Activated CD4-positive, alpha-beta T cell treated with anti-CD3 and anti-CD28 coated beads, Interleukin-2, amount 10 ng/mL, durations not matched to agents 24 days and 14 days (primary cell): ENCODE results near the gene GCN1. TPM values are rescaled to one million over a fixed set of nuclear protein-coding genes. Genes with fewer than 3 reads are reported as not detected.

ENCODE experiments used
- DNase-seq: peaks from one replicate; pipeline ENCODE4 v3.0.0; 2022
- H3K27ac Mint-ChIP-seq: one replicate; pipeline ENCODE4 v1.8.0; 2022; ENCODE audit warnings: mild to moderate bottlenecking, mixed read lengths
- H3K27me3 Mint-ChIP-seq: one replicate; pipeline ENCODE4 v1.8.0; 2022; ENCODE audit warnings: mixed read lengths
- H3K36me3 Mint-ChIP-seq: one replicate; pipeline ENCODE4 v1.8.0; 2022; ENCODE audit warnings: low read depth, mild to moderate bottlenecking, mixed read lengths
- H3K4me1 Mint-ChIP-seq: one replicate; pipeline ENCODE4 v1.8.0; 2021; ENCODE audit warnings: mixed read lengths
- H3K4me3 Mint-ChIP-seq: one replicate; pipeline ENCODE4 v1.8.0; 2022; ENCODE audit warnings: mild to moderate bottlenecking, moderate library complexity, mixed read lengths
- H3K9me3 Mint-ChIP-seq: one replicate; pipeline ENCODE4 v1.8.0; 2021; ENCODE audit warnings: mixed read lengths
- intact Hi-C: fragments of 100-400 bp; cut with micrococcal nuclease; formaldehyde crosslinking; loops from one replicate; pipeline ENCODE4 v1.15.1; 2023
- total RNA-seq: library from RNA; stranded (reverse); gene quantifications from 2 replicates; pipeline ENCODE4 v1.2.3, GENCODE V29; 2022

The GCN1 gene
- total RNA-seq, 1 donor from 2014 or later = 169 TPM

DNA sequence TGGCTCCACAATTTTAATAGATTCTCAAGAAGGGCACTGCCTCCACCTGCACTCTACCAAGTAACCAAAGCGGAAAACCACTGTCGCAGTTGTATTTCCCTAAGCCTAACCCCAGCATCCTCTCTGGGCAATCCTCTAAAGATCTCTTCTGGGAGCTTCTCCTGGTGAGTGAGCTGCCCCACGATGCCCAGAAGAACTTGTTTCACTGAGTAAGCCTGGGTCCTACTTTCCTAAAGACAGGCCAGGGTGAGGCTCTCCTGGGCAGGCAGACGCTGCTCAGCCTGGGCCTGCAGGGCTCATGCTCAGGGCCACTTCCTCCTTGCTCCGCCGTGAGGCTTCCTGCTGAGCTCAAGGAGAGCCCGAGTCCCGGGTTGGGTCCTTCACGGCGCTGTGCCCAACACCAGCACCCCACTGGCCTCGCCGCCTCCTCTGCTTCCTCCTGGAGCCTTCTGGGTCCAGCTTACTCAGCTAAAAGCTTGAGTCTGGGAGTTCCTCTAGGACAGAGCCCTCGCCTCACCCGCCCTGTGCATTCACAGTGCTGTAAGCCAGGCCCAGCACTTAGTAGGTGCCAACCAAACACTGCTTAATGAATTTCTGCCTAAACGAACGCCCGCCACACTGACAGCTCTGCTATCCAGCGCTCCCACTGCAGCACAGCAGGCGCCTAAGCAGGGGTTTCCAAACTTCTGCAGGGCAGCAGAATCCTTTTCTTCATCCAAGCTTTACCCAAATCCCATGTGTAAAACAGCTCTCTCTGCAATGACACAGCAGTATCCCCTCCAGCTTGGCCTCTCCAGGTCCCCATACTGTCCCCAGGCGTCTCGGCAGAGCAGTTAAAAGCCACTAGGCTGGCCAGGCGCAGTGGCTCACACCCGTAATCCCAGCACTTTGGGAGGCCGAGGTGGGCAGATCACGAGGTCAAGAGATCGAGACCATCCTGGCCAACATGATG is 83.7 kb downstream of the GCN1 start:
- Mint-ChIP-seq H3K4me1 (peaks cover 56% of the 10 kb centered on the region), H3K27me3 (no peaks in the 10 kb centered on the region), H3K36me3 (peaks cover 57% of the 10 kb centered on the region), H3K9me3 (no peaks in the 10 kb centered on the region), H3K4me3 (peak overlapping the region; percentile 74), H3K27ac (peak overlapping the region; percentile 89)
- peak; percentile 86 for DNase-seq
- intact Hi-C loops = loop anchor here (10.0 kb wide), 1 partner anchor 154 kb away; the partner anchor contains the start of gene PXN

DNA sequence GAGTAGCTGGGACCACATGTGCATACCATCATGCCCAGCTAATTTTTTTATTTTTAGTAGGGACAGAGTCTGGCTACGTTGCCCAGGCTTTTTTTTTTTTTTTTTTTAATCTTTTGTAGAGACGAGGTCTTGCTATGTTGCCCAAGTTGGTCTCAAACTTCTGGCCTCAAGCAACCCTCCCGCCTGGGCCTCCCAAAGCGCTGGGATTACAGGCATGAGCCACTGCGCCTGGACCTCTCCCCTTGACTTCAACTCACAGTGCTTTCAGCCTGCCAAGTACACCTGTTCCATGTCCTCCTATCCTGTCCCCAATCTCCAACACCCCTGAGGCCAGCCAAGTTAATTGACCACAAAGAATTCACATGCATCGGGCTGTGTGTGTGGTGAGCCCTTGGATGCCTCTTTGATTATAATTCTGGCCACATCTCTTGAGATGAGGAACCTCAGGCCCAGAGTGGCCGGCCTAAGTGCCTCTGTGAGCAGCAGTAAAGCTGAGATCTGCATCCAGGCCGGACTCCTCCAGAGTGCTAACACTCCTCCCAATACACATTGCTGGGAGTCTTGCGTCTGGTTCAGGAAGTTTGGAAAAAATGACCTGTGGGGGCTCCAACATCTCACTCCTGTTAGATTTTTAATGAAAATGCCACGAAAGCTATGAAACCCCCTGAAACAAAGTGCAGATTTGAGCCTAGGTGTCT is 84.8 kb downstream of the GCN1 start:
- Mint-ChIP-seq H3K4me3 (peak overlapping the region; percentile 12), H3K27ac (peak overlapping the region; percentile 89), H3K36me3 (peaks cover 54% of the 10 kb centered on the region), H3K27me3 (no peaks in the 10 kb centered on the region), H3K4me1 (peaks cover 47% of the 10 kb centered on the region), H3K9me3 (no peaks in the 10 kb centered on the region)
- intact Hi-C loops = loop anchor here (10.0 kb wide), 1 partner anchor 155 kb away; the partner anchor contains the start of gene PXN
- no peak for DNase-seq

DNA sequence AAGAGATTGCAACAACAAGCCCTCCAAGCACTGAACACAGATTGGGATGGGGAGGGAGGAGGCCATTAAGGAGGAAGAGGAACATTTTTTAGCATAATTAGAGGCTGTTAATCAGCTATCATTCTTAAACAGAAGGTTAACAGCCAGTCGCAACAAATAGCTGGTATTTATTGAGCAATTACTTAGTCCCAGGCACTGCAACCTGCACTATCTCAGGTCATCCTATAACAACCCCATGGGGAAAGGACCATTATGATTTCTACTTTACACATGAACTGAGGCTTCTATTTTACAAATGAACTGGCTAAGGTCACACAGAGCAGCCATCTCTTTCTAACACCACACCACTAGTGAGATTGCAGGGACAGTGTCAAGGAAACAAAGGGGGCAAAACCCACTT is 88.4 kb downstream of the GCN1 start:
- peaks cover 34% of the 10 kb centered on the region for H3K4me1 Mint-ChIP-seq
- H3K36me3 Mint-ChIP-seq = peaks cover 49% of the 10 kb centered on the region
- no peak overlapping the region for H3K4me3 Mint-ChIP-seq
- no peak overlapping the region for H3K27ac Mint-ChIP-seq
- intact Hi-C loops = no loop called here
- no peak for DNase-seq
- no peaks in the 10 kb centered on the region for H3K9me3 Mint-ChIP-seq
- no peaks in the 10 kb centered on the region for H3K27me3 Mint-ChIP-seq

DNA sequence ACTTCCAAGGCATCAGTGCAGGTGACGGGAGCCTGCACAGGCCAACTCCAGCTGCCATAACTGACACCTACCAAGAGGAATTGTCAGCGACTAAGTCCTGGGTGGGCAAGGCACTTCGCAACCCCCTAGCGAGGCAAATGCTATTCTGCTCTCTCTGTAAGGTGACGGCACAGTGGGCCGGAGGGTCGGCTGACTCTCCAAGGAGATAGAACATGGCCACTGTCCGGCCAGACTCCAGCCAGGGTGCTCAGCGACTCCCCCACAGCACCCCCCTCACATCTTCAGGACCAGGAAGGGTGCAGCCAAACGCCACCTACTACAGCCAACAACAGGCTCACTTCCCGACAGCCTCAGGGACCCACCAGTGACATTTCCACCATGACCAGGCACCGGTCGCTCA is 91.1 kb downstream of the GCN1 start:
- Mint-ChIP-seq H3K9me3 (no peaks in the 10 kb centered on the region), H3K4me1 (peaks cover 20% of the 10 kb centered on the region), H3K27ac (no peak overlapping the region), H3K36me3 (peaks cover 46% of the 10 kb centered on the region), H3K27me3 (no peaks in the 10 kb centered on the region), H3K4me3 (no peak overlapping the region)
- DNase-seq = no peak
- intact Hi-C loops = no loop called here

DNA sequence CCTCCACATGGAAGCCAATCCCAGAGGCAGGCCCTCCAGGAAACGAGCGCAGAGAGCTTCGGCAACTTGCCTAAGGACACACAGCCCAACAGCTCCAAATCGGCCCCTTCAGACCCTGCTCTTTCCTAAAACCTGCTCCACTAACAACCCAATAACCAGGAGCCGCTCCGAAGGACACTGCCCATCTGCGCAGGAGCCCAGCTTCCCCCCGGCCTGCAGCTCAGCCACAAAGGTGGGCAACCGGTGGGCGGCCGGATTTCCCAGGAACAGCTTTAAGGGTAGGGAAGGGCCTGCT is 91.5 kb downstream of the GCN1 start:
- no peaks in the 10 kb centered on the region for H3K27me3 Mint-ChIP-seq
- H3K36me3 Mint-ChIP-seq = peaks cover 46% of the 10 kb centered on the region
- no peak overlapping the region for H3K4me3 Mint-ChIP-seq
- peaks cover 20% of the 10 kb centered on the region for H3K4me1 Mint-ChIP-seq
- no peaks in the 10 kb centered on the region for H3K9me3 Mint-ChIP-seq
- no peak for DNase-seq
- no peak overlapping the region for H3K27ac Mint-ChIP-seq
- intact Hi-C loops = no loop called here

DNA sequence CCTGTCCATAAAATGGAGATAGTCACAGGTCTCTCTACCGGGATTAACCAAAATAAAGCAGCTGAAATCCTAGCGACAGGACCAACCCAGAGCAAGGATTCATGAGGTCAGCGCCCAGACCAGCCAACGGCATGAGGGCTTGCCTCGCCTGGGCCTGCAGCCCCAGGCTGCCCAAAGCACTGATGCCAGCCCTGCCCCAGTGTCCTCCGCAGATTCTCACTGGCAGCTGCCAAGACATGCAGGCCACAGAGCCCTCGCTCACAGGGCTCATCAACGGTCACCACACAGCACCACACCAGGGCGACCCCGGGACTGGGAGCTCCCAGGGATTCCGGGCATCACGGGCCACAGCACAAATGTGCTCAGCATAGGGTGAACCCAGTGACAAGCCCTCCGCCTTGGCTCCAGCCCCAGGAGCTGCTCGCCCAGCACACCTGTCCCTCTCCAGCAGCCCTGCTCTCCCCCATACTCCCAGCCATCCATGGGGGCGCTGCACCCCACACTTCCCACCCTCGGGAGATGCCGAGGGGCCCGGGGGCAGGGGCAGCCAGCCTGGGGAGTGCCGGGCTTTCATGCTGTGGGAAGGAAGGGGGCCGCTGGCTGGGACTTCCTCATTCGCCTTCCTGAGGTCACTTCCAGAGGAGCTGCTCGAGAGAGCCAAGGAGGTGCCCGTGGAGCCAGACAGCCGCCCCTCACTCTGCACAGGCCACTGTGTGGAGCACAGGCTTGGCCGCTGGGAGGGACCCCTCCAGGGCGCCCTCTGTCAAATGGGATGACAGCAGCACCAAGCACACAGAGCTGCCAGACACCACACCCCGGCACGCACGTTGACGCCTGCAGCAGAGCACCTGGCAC is 92.1 kb downstream of the GCN1 start:
- DNase-seq = no peak
- Mint-ChIP-seq H3K9me3 (no peaks in the 10 kb centered on the region), H3K27ac (peak overlapping the region; percentile 25), H3K27me3 (no peaks in the 10 kb centered on the region), H3K36me3 (peaks cover 46% of the 10 kb centered on the region), H3K4me3 (no peak overlapping the region), H3K4me1 (peaks cover 18% of the 10 kb centered on the region)
- intact Hi-C loops = no loop called here

DNA sequence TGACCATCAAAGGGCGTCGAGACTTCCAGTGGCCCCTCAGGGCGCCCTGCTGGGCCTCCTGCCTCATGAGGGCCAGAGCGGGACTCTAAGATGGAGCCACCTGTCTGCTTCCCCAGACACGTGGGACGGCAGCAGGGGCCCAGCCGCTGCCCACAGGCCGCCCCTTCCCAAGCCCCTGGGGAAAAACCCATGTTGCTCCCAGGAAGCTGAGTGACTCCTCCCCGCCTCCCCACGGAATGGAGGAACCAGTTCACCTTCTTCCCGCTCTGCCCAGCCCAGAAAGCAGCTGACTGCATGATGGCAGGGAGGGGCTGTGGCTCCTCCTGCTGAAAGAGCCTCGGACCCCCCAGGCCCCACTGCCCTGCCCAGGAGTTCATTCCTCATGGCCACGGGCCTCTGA is 92.9 kb downstream of the GCN1 start:
- peak overlapping the region; percentile 80 for H3K27ac Mint-ChIP-seq
- no peaks in the 10 kb centered on the region for H3K27me3 Mint-ChIP-seq
- H3K36me3 Mint-ChIP-seq = peaks cover 45% of the 10 kb centered on the region
- H3K9me3 Mint-ChIP-seq = no peaks in the 10 kb centered on the region
- DNase-seq = no peak
- intact Hi-C loops = no loop called here
- peak overlapping the region; percentile 48 for H3K4me3 Mint-ChIP-seq
- H3K4me1 Mint-ChIP-seq = peaks cover 18% of the 10 kb centered on the region

DNA sequence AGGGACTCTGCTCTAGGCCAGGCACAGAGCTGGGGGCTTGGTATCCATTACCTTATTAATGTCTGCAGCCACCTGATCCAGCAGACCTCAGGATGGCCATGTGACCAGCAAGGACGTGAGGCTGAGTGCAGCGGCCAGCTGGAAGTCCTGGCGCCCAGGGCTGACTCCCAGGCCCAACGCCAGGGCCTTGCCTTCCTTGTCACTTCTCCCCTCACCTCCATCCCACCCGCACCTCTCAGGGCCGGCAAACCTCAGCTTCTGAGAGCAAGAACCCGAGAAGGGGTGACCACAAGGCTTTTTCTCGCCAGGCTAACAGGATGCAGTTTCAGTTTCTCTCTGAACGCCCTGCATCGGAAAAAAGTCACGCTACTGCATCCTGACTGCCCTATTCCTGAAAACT is 93.3 kb downstream of the GCN1 start:
- Mint-ChIP-seq H3K9me3 (no peaks in the 10 kb centered on the region), H3K36me3 (peaks cover 47% of the 10 kb centered on the region), H3K4me1 (peaks cover 17% of the 10 kb centered on the region), H3K4me3 (peak overlapping the region; percentile 48), H3K27me3 (no peaks in the 10 kb centered on the region), H3K27ac (peak overlapping the region; percentile 80)
- intact Hi-C loops = no loop called here
- DNase-seq = no peak

DNA sequence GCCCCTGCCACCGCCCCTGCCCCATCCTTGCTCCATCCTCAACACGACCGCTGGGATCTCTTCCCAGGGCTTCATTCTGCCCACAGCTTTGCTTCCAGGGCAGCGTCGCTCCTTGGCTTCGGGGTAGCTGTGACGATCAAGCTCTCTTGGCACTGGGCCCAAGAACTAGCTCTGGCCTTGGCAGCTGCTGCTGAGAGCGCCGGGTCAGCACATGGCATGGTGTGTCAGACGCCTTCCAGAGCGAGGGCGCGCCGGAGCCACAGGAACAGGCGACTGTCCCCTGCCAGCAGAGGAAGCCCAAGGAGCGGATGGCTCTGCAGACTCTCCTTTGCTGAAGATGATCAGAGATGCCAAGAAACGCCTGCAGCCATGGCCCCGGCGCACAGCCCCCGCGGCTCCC is 93.9 kb downstream of the GCN1 start:
- H3K36me3 Mint-ChIP-seq = peaks cover 44% of the 10 kb centered on the region
- H3K9me3 Mint-ChIP-seq = no peaks in the 10 kb centered on the region
- no peak overlapping the region for H3K4me3 Mint-ChIP-seq
- no peak for DNase-seq
- intact Hi-C loops = no loop called here
- peaks cover 17% of the 10 kb centered on the region for H3K4me1 Mint-ChIP-seq
- H3K27ac Mint-ChIP-seq = no peak overlapping the region
- H3K27me3 Mint-ChIP-seq = no peaks in the 10 kb centered on the region

DNA sequence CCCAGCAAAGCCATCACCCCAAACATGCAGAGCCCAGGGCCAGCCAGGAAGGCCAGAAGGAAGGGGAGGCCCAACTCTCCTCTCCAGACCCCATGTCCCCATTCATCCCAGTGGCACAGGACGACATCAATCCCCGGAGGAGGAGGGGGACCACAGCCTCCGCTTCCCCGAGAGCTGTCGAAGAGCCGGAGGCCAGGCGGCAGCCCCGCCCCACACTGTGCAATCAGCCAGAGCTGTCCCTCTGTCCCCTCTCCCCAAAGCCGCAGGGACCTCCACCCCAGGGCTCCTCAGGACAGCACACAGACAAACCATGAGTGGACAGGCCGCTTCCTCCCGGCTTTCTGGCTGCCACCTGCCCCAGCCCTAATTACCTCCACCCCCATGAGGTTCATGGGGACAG is 94.8 kb downstream of the GCN1 start:
- intact Hi-C loops = no loop called here
- Mint-ChIP-seq H3K36me3 (peaks cover 39% of the 10 kb centered on the region), H3K4me1 (peaks cover 14% of the 10 kb centered on the region), H3K4me3 (no peak overlapping the region), H3K27ac (no peak overlapping the region), H3K9me3 (no peaks in the 10 kb centered on the region), H3K27me3 (no peaks in the 10 kb centered on the region)
- no peak for DNase-seq

DNA sequence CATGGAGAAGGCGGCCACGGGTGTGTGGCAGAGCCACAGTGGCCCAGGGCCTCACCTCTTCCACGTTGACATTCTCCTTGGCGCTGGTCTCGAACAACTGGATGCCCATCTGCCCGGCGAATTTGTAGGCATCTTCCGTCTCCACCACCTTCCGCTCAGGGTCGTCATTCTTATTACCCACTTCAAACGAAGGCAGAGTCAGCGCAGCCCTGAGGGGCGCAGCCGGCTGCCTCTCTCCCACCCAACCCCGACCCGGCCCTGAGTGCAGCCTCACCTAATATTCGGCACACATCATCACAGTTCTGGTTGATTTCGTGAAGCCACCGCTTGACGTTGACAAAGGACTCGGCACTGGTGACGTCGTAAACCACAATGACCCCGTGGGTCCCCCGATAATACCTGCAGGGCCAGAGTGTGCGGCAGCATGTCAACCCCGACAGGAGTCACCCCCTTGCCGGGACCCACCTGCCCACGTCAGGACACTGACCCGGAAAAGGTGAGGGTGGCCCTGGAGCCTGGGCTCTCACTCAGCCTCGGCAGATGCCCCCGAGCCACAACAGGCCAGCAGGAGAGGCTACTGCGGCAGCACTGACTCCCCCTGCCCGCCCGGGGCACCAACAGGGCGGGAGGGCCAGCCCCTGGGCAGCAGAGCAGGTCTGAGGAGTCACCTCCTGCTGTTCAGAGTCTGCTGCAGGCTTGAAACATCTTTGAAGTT is 95.6 kb downstream of the GCN1 start:
- no peak for DNase-seq
- Mint-ChIP-seq H3K27me3 (no peaks in the 10 kb centered on the region), H3K4me3 (no peak overlapping the region), H3K27ac (no peak overlapping the region), H3K9me3 (no peaks in the 10 kb centered on the region), H3K4me1 (peaks cover 14% of the 10 kb centered on the region), H3K36me3 (peaks cover 33% of the 10 kb centered on the region)
- intact Hi-C loops = no loop called here

DNA sequence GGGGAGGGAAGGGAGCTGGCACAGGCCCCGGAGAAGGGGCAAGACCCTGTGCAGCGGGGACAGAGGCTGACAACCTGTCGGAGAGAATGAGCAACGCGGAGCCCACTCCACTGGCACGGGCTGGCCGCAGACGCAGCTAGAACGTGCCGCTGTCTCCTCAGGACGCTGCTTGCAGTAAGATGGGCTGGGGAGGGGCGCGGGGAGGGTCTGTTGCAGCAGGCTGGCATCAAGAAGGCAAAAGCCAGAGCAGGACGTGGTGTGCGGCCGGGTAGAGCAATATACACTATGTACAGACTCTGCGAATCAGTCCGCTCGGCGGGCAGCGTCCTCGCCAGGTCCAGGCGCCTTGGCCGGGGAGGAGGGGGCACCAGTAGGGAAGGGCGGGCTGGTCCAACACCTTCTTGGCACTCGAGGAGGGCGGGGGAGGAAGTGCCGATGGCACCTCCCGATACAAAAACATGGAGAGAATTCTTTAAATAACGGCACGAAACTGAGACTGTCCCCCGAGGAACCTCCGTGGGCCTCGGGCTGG is 97.8 kb downstream of the GCN1 start:
- Mint-ChIP-seq H3K4me3 (no peak overlapping the region), H3K36me3 (peaks cover 41% of the 10 kb centered on the region), H3K9me3 (no peaks in the 10 kb centered on the region), H3K27me3 (no peaks in the 10 kb centered on the region), H3K27ac (peak overlapping the region; percentile 40), H3K4me1 (peaks cover 9% of the 10 kb centered on the region)
- intact Hi-C loops = no loop called here
- DNase-seq = no peak

DNA sequence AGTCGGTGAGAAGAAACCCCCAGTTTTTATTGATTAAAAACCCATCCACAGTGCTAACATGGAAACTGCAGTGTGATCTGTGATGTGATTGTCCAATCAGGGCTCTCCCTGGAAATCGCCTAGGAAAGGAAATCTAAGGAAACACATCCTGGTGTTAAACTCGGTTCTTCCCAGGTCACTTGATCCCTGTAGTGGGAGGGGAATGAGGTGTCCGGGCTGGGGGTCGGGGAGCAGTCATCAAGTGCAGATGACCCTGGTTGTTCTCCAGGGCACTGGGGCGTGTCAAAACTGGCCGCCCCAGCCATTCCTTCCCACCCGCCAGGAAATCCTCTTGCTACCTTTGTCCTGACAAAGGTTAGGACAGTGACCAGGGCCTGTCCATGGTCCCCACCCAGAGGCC is 98.8 kb downstream of the GCN1 start:
- no peak for DNase-seq
- intact Hi-C loops = no loop called here
- Mint-ChIP-seq H3K27me3 (no peaks in the 10 kb centered on the region), H3K27ac (no peak overlapping the region), H3K9me3 (no peaks in the 10 kb centered on the region), H3K4me1 (peaks cover 4% of the 10 kb centered on the region), H3K36me3 (peaks cover 47% of the 10 kb centered on the region), H3K4me3 (no peak overlapping the region)
